Measurements from ENCODE around the gene P3H2.

Gene P3H2

DNA sequence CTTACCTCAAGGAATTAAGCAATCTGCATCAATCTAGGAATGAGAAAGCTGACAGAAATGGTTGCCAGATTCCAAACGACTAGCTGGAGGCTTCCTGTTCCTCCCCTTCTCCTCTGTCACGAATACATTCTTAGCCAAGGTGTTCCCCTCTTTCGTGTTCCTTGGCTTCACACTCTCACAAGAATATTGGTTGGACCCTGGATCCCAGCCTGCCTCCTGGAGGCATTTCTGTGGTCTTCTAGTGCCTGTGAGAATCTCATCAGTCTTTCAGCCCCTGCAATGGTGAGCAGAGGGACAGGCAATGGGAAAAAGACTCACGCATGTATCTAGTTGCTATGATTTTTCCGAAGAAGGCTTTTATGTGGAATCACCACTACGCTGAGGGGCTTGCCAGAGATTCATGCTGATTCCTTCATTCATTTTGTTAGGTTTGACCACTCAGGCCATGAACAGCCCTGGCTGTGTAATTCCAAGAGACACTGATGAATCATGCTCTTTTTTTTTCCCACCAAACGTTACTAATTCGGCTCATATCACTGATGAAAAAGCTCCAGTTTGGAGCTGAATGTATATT lies 1.6 kb upstream of the P3H2 start:
- no peak overlapping the region for H3K9ac ChIP-seq (ENCODE audit: low read depth, low read length)
- no peaks in the 10 kb centered on the region for H3K36me3 ChIP-seq (ENCODE audit: control insufficient read depth, insufficient read depth, low read length)
- H3K4me3 ChIP-seq (ENCODE audit: low read depth, low read length) = no peak overlapping the region
- peaks cover 14% of the 10 kb centered on the region for H3K4me1 ChIP-seq (ENCODE audit: control insufficient read depth, insufficient read depth, low read length)
- H3K27me3 ChIP-seq (ENCODE audit: control insufficient read depth, insufficient read depth, low read length) = peaks cover 9% of the 10 kb centered on the region
- H3K9me3 ChIP-seq (ENCODE audit: control insufficient read depth, insufficient read depth, low read length) = no peaks in the 10 kb centered on the region

DNA sequence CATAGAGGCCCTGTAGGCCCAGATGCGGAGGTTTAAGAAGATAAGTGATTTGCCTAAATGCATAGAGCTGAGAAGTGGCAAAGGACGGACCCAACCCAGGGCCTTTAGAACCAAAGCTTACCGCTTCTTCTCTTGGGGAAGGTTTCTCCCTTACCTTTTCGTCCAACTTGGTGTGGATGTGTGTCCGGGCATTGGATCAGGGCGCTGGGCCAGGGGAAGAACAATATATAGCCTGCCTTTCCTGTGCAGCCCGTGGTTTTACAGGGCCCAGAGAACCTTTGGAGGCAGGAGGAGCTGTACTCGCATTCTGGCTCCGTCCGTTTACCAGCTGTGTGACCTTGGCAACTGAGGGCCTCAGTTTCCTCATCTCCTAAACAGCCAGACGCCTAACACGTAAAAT lies 686 bp upstream of the P3H2 start:
- Histone ChIP-seq H3K4me3 (ENCODE audit: low read depth, low read length) (no peak overlapping the region), H3K4me1 (ENCODE audit: control insufficient read depth, insufficient read depth, low read length) (peaks cover 17% of the 10 kb centered on the region), H3K9ac (ENCODE audit: low read depth, low read length) (no peak overlapping the region), H3K27me3 (ENCODE audit: control insufficient read depth, insufficient read depth, low read length) (peaks cover 9% of the 10 kb centered on the region), H3K9me3 (ENCODE audit: control insufficient read depth, insufficient read depth, low read length) (no peaks in the 10 kb centered on the region), H3K36me3 (ENCODE audit: control insufficient read depth, insufficient read depth, low read length) (no peaks in the 10 kb centered on the region)

DNA sequence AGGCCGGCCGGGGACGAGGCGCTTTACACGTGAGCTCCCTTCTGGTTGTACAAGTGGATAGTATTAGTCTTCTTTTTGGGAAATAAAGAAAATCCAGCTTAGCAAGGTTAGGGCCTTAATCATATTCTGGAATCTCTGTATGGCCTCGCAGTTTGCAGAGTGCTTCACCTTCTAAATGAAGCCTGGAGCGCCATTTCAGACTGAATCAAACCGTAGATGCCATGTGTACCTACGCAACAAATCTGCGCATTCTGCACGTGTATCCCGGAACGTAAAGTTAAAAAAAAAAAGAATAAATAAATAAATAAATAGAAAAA lies 322 bp upstream of the P3H2 start:
- Histone ChIP-seq H3K27me3 (ENCODE audit: control insufficient read depth, insufficient read depth, low read length) (peaks cover 9% of the 10 kb centered on the region), H3K9me3 (ENCODE audit: control insufficient read depth, insufficient read depth, low read length) (no peaks in the 10 kb centered on the region), H3K9ac (ENCODE audit: low read depth, low read length) (peak overlapping the region; percentile 32), H3K36me3 (ENCODE audit: control insufficient read depth, insufficient read depth, low read length) (no peaks in the 10 kb centered on the region), H3K4me3 (ENCODE audit: low read depth, low read length) (peak overlapping the region; percentile 82), H3K4me1 (ENCODE audit: control insufficient read depth, insufficient read depth, low read length) (peaks cover 18% of the 10 kb centered on the region)

DNA sequence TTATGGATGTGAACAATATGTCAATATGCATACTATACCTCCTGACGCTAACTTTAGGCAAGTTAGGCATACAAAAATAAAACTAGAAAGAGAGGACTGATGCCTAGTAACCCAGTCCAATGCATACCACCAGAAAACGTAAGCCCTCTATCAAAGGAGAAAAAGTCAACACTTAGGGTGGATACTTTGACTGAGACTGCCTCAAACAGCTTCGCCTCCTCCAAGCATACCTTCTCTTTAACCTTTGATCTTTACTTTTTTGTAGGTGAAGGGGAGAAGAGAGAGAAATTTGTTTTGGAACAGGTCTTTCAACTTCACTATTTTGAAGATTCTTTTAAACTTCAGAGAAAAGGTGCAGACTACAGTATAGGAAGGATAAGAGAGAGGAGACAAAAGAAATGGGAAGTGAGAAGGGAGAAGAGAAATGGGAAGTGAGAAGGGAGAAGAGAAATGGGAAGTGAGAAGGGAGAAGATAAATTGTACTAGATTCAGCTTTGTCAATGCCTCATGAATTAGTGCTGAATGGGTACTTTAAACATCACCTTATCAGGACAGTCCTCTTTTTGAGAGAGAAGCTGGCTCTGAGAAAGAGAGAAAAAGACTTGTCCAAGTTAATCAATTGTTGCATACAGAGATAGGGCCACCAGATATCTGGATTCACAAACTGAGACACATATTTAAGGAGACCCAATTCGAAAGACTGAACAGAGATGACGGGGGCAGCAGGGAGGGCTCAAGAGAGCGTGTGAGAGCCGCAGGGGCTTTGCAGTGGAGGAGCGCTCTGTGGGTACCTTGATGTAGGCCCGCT lies 1.0 kb downstream of the P3H2 start:
- Histone ChIP-seq H3K27me3 (ENCODE audit: control insufficient read depth, insufficient read depth, low read length) (peaks cover 9% of the 10 kb centered on the region), H3K4me1 (ENCODE audit: control insufficient read depth, insufficient read depth, low read length) (peaks cover 23% of the 10 kb centered on the region), H3K36me3 (ENCODE audit: control insufficient read depth, insufficient read depth, low read length) (no peaks in the 10 kb centered on the region), H3K9ac (ENCODE audit: low read depth, low read length) (peak overlapping the region; percentile 49), H3K9me3 (ENCODE audit: control insufficient read depth, insufficient read depth, low read length) (no peaks in the 10 kb centered on the region), H3K4me3 (ENCODE audit: low read depth, low read length) (peak overlapping the region; percentile 82)

DNA sequence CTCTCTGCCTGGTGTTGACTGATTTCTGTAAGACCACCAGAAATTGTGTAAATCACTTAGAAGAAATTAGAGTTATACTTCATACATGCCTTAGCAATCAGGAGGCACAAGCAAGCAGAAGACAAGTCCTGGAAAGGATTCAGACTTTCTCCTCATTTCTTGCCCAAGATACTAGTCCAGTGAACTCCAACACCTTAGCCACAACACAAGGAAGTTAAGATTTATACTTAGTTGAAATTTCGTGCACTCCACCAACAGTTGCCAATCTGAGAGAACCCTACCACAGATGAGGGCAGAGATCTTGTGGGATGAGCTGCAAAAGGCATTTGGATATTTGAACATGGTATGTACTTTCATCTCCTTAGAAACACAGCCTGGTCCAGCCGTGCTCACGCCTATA lies 2.3 kb downstream of the P3H2 start:
- Histone ChIP-seq H3K9me3 (ENCODE audit: control insufficient read depth, insufficient read depth, low read length) (no peaks in the 10 kb centered on the region), H3K36me3 (ENCODE audit: control insufficient read depth, insufficient read depth, low read length) (no peaks in the 10 kb centered on the region), H3K4me1 (ENCODE audit: control insufficient read depth, insufficient read depth, low read length) (peaks cover 23% of the 10 kb centered on the region), H3K27me3 (ENCODE audit: control insufficient read depth, insufficient read depth, low read length) (peaks cover 9% of the 10 kb centered on the region), H3K9ac (ENCODE audit: low read depth, low read length) (no peak overlapping the region), H3K4me3 (ENCODE audit: low read depth, low read length) (peak overlapping the region; percentile 52)

DNA sequence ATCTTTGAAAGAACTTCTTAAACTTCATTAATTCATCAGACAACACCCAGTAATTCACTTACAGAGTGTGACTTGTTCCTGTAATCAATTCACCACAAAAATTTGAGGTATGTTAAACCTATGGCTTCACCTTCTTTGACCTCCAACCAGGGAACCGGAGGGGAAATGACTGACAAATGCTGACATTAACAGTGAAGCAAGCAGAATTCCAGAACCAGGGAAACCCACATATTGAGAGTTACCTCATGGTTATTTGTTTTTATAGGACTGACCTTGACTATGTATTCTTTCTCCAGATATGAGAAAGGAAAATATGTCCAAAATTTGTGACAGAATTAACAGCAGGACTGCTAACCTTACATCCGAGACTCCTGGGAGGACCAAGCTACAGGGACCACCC lies 2.7 kb downstream of the P3H2 start:
- H3K4me3 ChIP-seq (ENCODE audit: low read depth, low read length) = peak overlapping the region; percentile 52
- H3K27me3 ChIP-seq (ENCODE audit: control insufficient read depth, insufficient read depth, low read length) = peaks cover 9% of the 10 kb centered on the region
- H3K4me1 ChIP-seq (ENCODE audit: control insufficient read depth, insufficient read depth, low read length) = peaks cover 23% of the 10 kb centered on the region
- H3K36me3 ChIP-seq (ENCODE audit: control insufficient read depth, insufficient read depth, low read length) = no peaks in the 10 kb centered on the region
- no peak overlapping the region for H3K9ac ChIP-seq (ENCODE audit: low read depth, low read length)
- H3K9me3 ChIP-seq (ENCODE audit: control insufficient read depth, insufficient read depth, low read length) = no peaks in the 10 kb centered on the region

DNA sequence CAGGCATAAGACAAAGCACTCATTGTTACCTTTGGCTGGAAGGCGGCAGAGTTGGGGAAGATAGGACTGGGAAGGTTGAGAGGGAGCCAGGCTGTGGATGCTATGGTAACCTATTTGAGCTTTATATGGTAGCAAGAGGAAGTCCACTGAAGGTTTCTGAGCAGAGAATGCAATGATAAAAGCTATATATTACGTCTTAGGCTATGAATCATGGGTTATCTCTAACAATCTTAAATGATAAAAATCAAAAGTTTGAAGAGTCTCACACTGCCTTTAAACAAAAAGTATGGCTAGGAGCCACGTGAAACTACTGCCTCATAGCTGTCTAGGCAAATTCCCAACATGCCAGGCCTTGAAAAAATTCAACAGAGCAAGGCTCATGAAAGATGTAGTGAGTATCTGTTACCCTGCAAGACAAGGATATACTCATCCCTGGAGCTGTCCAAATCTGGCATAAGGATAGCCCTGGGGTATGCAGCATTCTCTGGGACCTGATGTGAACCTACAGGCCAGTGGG lies 4.1 kb downstream of the P3H2 start:
- peaks cover 9% of the 10 kb centered on the region for H3K27me3 ChIP-seq (ENCODE audit: control insufficient read depth, insufficient read depth, low read length)
- no peaks in the 10 kb centered on the region for H3K9me3 ChIP-seq (ENCODE audit: control insufficient read depth, insufficient read depth, low read length)
- H3K36me3 ChIP-seq (ENCODE audit: control insufficient read depth, insufficient read depth, low read length) = no peaks in the 10 kb centered on the region
- H3K4me3 ChIP-seq (ENCODE audit: low read depth, low read length) = no peak overlapping the region
- H3K4me1 ChIP-seq (ENCODE audit: control insufficient read depth, insufficient read depth, low read length) = peaks cover 17% of the 10 kb centered on the region
- H3K9ac ChIP-seq (ENCODE audit: low read depth, low read length) = no peak overlapping the region

DNA sequence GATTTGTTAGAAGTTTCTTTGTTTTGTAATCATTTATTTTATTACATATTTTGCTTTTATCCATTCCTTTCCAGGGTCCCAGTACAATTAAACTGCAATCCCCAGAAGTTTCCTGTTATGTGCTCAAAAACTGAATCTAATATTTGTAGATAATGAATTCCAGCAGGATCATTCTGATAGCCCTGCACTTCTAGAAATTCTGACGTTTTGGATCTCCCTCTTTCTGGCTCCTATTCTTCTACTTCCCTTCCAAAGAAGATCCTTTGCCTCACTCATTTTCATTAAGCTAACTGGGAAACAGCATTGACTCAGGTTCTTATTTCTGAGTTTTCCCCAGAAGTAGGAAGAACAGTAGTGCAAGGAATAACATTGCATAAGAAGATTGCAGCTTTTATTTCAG lies 9.9 kb downstream of the P3H2 start:
- Histone ChIP-seq H3K27me3 (ENCODE audit: control insufficient read depth, insufficient read depth, low read length) (no peaks in the 10 kb centered on the region), H3K36me3 (ENCODE audit: control insufficient read depth, insufficient read depth, low read length) (no peaks in the 10 kb centered on the region), H3K4me3 (ENCODE audit: low read depth, low read length) (no peak overlapping the region), H3K4me1 (ENCODE audit: control insufficient read depth, insufficient read depth, low read length) (peaks cover 7% of the 10 kb centered on the region), H3K9ac (ENCODE audit: low read depth, low read length) (no peak overlapping the region), H3K9me3 (ENCODE audit: control insufficient read depth, insufficient read depth, low read length) (no peaks in the 10 kb centered on the region)

DNA sequence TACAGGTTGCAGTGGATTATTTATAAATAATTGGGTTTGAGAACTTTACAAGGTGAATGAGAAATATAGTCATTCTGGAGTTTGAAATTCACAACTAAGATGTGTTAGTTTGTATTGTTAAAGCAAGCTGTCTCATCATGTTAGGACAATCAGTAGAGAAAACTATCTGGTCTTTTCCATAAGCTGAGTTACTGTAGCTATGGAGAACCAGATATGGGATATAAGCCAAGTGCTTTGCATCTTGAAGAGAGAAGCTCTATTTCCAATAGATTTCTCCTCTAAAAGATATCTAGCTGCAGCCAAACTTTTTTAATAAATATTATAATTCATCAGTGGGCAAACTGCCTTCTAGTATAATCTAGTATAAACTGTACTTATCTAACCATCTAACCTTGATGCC lies 11.3 kb downstream of the P3H2 start:
- Histone ChIP-seq H3K36me3 (ENCODE audit: control insufficient read depth, insufficient read depth, low read length) (no peaks in the 10 kb centered on the region), H3K4me3 (ENCODE audit: low read depth, low read length) (no peak overlapping the region), H3K9ac (ENCODE audit: low read depth, low read length) (no peak overlapping the region), H3K27me3 (ENCODE audit: control insufficient read depth, insufficient read depth, low read length) (no peaks in the 10 kb centered on the region), H3K9me3 (ENCODE audit: control insufficient read depth, insufficient read depth, low read length) (no peaks in the 10 kb centered on the region), H3K4me1 (ENCODE audit: control insufficient read depth, insufficient read depth, low read length) (peaks cover 2% of the 10 kb centered on the region)

DNA sequence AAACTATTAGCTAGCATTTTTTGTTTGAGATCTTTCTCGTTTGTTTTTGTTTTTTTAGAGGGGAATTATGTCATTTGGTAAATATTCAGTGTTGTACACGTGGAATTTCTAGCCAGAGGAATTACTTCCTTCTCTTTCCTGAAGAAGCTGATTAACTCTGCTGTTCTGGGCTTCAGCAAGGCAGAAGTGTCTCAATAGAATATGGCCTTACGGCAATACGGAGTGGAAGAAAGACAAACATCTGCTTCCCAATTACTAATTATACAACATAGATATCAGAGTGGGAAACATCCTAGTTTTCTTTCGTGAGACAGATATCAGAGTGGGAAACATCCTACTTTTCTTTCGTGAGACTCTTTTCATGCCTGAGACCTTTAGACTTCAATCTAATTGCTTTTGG lies 11.9 kb downstream of the P3H2 start:
- H3K9ac ChIP-seq (ENCODE audit: low read depth, low read length) = no peak overlapping the region
- H3K36me3 ChIP-seq (ENCODE audit: control insufficient read depth, insufficient read depth, low read length) = no peaks in the 10 kb centered on the region
- no peaks in the 10 kb centered on the region for H3K9me3 ChIP-seq (ENCODE audit: control insufficient read depth, insufficient read depth, low read length)
- H3K4me1 ChIP-seq (ENCODE audit: control insufficient read depth, insufficient read depth, low read length) = peaks cover 2% of the 10 kb centered on the region
- H3K4me3 ChIP-seq (ENCODE audit: low read depth, low read length) = no peak overlapping the region
- no peaks in the 10 kb centered on the region for H3K27me3 ChIP-seq (ENCODE audit: control insufficient read depth, insufficient read depth, low read length)

DNA sequence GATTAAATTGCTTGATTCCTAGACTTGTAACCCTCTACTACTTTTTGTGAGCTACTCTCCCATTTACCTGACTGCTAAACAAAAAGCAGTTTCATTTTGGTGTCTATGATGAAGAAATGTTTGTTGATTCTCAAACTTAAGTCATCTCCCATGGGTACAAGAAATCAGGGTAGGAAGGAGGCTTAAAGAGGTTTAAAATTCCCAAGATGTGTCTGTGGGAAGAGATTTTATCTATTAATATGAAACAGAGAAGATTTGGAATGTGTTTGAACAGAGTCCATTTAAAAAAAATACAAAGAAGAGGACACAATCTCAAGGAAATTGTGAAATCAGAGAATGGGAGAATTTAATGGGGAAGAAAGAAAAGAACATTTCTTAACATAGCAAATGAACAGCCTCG lies 14.8 kb downstream of the P3H2 start:
- Histone ChIP-seq H3K36me3 (ENCODE audit: control insufficient read depth, insufficient read depth, low read length) (no peaks in the 10 kb centered on the region), H3K27me3 (ENCODE audit: control insufficient read depth, insufficient read depth, low read length) (no peaks in the 10 kb centered on the region), H3K4me1 (ENCODE audit: control insufficient read depth, insufficient read depth, low read length) (peaks cover 15% of the 10 kb centered on the region), H3K9me3 (ENCODE audit: control insufficient read depth, insufficient read depth, low read length) (no peaks in the 10 kb centered on the region), H3K4me3 (ENCODE audit: low read depth, low read length) (no peak overlapping the region), H3K9ac (ENCODE audit: low read depth, low read length) (no peak overlapping the region)

DNA sequence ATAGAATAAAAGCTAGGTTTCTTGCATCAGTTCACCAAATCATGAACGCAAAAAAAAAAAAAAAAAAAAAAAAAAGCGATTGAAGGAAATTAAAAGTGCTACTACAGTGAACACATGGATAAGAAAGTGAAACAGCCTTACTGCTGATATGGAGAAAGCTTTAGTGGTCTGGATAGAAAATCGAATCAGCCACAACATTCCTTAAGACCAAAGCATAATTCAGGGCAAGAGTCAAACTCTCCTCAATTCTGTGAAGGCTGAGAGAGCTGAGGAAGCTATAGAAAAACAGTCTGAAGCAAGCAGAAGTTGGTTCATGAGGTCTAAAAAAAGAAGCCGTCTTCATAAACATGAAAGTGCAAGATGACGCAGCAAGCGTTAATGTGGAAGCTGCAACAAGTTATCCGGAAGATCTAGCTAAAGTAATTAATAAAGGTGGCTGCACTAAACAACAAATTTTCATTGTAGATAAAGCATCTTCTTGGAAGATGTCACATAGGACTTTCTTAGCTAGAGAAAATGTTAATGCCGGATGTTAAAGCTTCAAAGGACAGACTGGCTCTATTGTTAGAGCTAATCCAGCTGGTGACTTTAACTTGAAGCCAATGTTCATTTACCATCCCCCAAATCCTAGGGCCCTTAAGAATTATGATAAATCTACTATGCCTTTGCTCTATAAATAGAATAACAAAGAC lies 19.2 kb downstream of the P3H2 start:
- Histone ChIP-seq H3K27me3 (ENCODE audit: control insufficient read depth, insufficient read depth, low read length) (no peaks in the 10 kb centered on the region), H3K36me3 (ENCODE audit: control insufficient read depth, insufficient read depth, low read length) (no peaks in the 10 kb centered on the region), H3K9ac (ENCODE audit: low read depth, low read length) (no peak overlapping the region), H3K9me3 (ENCODE audit: control insufficient read depth, insufficient read depth, low read length) (no peaks in the 10 kb centered on the region), H3K4me1 (ENCODE audit: control insufficient read depth, insufficient read depth, low read length) (peaks cover 26% of the 10 kb centered on the region), H3K4me3 (ENCODE audit: low read depth, low read length) (no peak overlapping the region)
